Kasumi-1 (cell line): Measurements from ENCODE around the gene VOPP1.

Experiments used
- DNase-seq, 2 experiments: peaks; one replicate each; lab custom pipeline; 2025; lab: John Stamatoyannopoulos, UW

Gene VOPP1

DNA sequence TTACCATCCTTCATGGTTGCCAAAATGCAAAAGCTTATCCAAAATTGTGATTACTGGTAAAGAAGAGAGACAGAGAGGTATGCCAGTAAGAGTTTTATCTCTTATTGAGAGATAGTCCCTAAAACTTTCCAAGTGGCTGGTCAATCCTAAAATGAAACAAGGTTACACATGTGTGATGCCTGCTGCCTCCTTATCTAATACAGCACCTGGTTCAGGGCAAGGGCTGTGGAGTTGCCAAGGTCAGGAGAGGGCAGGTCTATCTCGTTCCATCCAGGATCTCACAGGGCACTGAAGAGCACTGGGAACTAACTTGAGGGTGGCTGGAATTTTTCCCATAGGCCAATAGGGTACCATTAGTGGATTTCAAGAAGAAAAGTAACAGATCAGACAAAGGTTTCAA is 18.3 kb downstream of the VOPP1 start:
- DNase-seq: no peak

DNA sequence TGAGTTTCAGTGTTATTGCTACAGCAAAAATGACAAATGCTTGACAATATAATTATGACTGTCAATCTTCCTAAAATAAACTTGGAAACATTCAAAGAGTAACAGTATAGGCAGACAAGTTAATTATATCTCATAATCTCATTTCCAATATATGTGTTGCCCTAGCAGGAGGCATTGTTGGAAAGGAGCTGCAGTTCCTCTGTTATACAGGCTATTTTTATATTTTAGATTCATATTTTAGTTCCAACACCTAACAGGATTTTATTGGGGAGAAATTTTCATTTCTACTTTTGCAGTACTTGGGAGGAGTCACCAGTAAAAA is 19.3 kb downstream of the VOPP1 start:
- no peak for DNase-seq

GRCh38 chr7:55552320-55553023 is 19.8 kb downstream of the VOPP1 start:
- no peak for DNase-seq

- no peak for DNase-seq
These were observed 21.3 kb downstream of the VOPP1 start for GRCh38 chr7:55550841-55551537.

- no peak for DNase-seq
These were observed 22.2 kb downstream of the VOPP1 start for GRCh38 chr7:55550010-55550663.

DNA sequence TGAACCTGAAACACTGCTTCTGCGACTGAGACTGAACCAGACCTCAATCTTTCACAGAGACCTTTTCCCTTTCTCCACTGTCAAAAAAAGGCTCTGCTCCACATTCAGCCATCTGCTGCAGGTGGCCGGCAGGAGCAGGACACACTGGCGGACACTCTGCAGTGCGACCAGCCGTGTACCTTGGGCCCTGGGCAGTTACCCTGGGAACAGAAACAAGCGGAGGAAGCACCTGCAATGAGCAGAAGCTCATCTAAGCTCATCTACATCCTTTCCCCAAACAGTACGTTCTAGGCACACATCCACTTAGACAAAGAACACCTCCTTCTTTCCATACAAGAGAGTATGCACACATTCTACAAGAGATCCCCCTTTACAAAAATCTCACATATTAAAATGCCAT is 22.8 kb downstream of the VOPP1 start:
- no peak for DNase-seq

DNA sequence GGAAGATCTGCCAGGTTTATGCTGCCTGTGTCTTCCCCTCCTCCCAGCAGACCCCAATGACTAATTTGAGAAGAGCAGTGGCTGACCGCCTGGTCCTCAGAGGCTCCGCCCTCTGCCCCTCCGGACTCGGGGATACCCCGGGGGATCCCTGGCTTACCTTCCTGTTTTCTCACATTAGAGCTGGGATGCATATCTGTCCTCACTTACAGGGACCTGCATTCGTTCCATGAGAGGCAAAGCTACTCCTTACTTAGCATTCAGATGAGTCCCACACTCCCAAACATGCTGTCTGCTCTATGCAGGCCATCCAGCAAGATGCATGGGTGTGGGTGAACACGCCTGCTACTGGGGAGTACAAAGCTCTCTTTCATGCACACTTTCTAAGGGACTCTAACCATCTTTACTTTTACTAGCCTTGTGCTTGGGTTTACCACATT is 24.0 kb downstream of the VOPP1 start:
- no peak for DNase-seq

DNA sequence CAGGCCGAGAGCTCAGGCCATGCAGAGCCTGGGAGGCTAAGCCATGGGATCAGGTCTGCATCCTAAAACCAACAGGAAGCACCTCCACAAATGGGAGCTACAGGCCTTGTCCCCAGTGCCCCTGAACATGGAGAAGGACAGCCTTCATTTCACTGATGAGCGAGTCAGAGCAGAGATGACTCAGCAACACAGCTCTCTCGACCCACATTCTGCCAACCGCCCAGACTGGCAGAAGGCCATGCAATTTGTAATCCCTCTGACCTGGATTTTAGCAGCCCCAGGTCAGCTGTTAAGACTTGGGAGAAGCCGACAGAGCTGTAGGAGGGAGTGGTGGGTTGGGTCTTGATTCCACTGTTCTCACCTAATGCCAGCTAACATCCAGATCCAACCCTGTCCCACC is 25.5 kb downstream of the VOPP1 start:
- DNase-seq: no peak

DNA sequence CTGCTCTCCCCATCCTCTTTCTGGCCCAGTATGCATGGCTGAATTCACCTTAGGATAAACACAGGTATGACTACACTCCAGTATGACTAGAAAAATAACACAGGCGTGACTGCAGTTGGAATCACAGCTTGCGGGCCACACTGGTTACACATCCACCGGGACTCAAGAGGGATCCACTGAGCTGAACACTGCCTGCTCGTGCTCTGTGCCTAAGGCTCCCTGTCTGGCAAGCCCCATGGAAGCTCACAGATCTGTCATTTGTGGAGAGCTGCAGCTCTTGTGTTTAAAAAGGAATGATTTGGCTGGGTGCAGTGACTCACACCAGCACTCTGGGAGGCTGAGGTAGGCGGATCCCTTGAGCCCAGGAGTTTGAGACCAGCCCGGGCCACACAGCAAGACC is 26.8 kb downstream of the VOPP1 start:
- no peak for DNase-seq

DNA sequence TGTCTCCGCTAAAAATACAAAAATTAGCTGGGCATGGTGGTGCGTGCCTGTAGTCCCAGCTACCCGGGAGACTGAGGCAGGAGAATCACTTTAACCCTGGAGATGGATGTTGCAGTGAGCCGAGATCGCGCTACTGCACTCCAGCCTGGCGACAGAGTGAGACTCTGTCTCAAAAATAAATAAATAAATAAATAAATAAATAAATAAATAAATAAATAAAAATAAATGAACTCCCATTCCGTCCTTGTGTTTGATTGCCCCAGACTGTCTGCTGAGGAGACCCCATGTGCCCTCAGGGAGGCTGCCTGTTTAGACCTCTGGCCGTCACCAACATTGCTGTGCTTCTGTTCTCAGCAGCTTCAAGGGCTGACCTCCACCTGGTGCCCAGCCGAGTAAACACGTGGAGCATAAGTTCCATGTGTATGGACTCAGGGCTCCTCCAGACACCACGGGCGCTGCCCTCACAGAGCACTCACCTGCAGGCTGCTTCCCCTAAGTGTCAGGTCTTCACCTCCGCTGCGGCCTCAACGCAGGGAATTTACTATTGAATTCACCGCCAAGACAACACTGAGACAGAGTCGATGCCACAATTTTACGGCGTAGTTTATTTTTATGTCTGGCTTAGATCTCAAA is 32.0 kb downstream of the VOPP1 start:
- DNase-seq: no peak

- DNase-seq: no peak
These were observed 32.9 kb downstream of the VOPP1 start for GRCh38 chr7:55539380-55539779.

DNA sequence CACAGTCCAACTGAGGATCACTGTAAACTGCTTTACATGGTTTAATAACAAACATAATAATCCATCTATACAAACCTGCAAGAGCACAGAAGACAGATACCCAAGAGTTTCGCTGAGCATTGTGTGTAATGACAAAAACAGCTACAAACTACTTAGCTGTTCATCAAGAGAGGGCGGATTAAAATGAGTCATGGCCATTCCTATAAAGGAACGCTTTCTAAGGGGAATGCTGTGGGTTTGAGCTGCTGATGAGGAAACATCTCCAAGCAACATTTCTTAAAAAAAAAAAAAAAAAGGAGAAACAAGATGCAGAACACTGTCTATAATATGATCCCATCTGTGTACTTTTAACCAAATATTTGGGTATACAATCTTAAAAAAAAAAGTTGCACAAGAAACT is 33.8 kb downstream of the VOPP1 start:
- no peak for DNase-seq

- DNase-seq: no peak
These were observed 34.8 kb downstream of the VOPP1 start for GRCh38 chr7:55537458-55537990.

- DNase-seq: no peak
These were observed 35.5 kb downstream of the VOPP1 start for GRCh38 chr7:55536619-55537457.

- DNase-seq: no peak
These were observed 36.7 kb downstream of the VOPP1 start for GRCh38 chr7:55535617-55536016.

DNA sequence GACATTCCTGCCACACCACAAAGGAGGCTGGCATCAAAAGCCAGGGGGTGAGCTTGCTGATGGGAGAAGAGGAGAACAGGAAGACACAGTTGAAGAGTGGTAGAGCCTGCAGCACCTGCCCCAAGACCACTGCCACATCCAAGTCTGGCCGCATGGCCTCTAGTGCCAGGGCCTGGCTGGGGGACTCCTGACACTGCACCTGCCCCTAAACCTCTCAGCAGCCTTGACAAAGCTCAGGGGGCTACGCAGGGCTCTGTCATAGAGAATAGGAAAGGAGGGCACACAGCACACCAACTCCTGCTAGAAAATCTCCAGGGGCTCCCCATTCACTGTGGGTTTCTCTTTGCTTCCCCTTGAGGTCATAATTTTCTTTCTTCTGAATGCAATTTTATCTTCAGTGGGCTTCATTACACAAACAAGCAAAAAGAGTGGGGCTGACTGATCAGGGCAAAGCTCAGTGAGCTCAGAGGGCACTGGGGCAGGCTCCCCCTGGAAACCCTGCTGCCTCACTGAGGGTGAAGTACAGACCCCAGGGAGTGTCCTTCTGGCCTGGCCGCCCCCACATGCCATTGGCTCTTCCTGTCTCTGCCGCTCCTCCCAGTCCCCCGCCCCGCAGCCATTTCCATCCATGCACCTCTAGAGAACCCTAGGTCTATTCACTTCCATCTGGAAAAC is 37.2 kb downstream of the VOPP1 start:
- no peak for DNase-seq

DNA sequence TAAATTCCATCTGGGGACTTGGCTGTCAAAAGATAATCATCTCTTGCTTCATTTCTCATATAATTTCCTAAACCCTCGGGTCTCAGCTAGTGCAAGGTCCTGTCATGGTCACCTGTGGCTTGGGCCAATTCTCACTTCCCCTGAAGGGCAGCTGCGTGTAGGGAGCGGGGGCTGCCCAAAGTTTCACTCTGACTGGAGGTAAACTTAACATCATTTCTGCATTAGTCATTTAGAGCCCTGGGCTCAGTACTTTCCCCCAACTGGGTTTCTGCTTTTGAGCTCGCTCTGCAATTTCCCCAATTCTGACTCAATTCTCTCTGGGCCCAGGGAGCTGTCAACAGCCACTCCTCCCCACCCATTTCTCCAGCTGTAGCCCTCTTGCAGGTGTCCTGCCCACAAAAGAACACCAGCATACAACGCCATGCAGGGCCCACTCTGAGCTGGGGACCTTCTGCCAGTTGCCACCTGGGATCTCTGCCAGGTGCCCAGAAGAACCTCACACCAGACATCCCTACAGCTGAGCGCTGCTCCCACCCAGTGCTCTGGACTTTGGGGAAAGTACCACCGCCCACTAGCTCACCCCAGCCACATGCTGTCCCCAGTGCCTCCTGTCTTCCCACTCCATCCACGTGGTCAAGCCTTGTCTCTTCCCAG is 37.9 kb downstream of the VOPP1 start:
- peak; percentile 35 to 43 for DNase-seq

DNA sequence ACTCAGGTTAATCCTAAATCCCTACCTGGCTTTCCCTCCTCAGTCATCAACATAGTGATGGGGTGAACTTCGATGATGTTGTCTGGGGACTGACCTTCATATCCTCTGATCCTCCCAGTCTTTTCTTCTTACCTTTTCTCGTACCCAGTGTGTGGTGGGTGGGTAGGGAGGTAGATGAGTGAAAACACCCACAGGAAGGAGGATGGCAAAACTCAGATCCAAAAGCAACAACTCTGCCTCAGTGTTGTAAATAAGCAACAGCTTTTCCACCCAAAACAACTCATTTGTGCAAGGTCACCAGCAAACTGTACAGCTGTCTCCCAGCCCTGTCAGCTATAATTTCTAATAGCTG is 38.6 kb downstream of the VOPP1 start:
- no peak for DNase-seq

DNA sequence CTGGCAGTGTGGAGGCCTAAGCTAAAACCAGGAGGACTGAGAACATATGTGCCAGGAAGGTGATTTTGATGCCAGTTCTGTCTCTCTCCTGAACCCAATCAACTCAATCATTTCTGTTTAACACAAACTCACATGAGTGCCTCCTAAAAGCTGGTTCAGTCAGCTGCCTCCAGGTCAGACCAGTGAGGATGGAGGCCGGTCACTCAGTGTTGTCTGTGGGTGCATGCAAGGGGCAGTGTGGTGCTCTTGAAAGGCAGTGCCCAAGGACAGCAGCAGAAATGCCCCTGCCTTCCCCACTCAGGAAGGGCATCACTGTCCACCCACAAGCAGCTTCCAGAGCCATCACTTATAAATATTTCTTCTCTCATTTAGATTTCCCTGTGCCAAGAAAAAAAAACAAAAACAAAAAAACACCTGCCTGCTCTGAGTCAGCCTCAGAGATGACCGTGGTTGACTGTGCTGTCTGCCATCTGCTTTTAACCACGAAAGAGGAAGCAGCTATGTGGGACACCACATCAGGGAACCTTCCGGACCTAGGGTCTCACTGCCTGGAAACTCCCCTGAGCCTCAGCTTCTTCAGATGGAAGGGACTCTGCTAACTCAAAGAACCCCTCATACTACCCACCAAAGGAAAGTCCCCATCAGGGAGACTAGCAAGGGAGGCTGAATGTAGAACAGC is 39.1 kb downstream of the VOPP1 start:
- peak; percentile 44 to 48 for DNase-seq
